Smooth muscle cell (in vitro differentiated cells): Measurements from ENCODE around the gene FYB2. TPM values are rescaled to one million over a fixed set of nuclear protein-coding genes. Genes with fewer than 3 reads are reported as not detected.

Experiments used
- DNase-seq: peaks from one replicate; lab custom pipeline; 2025; ENCODE audit not compliant: unreplicated experiment; lab: John Stamatoyannopoulos, UW
- H2AFZ ChIP-seq: fragments of 200-600 bp; sonication (generic); 2 replicates; pipeline ENCODE4 v1.6.0; 2016; ENCODE audit warnings: antibody characterized with exemption, low read depth, mild to moderate bottlenecking
- H3F3A ChIP-seq: fragments of 200-600 bp; sonication (generic); 2 replicates; pipeline ENCODE4 v1.6.0; 2017; ENCODE audit warnings: antibody characterized with exemption, low read depth
- H3K27ac ChIP-seq: fragments of 200-600 bp; sonication (generic); 2 replicates; pipeline ENCODE4 v1.5.1; 2016; ENCODE audit warnings: low read depth, mild to moderate bottlenecking
- H3K27me3 ChIP-seq: fragments of 200-600 bp; sonication (generic); 2 replicates; pipeline ENCODE4 v1.6.1; 2016; ENCODE audit warnings: low read depth, mild to moderate bottlenecking
- H3K36me3 ChIP-seq: fragments of 200-600 bp; sonication (generic); 2 replicates; pipeline ENCODE4 v1.5.1; 2016; ENCODE audit warnings: low read depth
- H3K4me1 ChIP-seq: fragments of 200-600 bp; sonication (generic); 2 replicates; pipeline ENCODE4 v1.5.1; 2016; ENCODE audit warnings: low read depth
- H3K4me2 ChIP-seq: fragments of 200-600 bp; sonication (generic); 2 replicates; pipeline ENCODE4 v1.6.0; 2016; ENCODE audit warnings: mild to moderate bottlenecking
- H3K4me3 ChIP-seq: fragments of 200-600 bp; sonication (generic); 2 replicates; pipeline ENCODE4 v1.5.1; 2016; ENCODE audit warnings: mild to moderate bottlenecking
- H3K79me2 ChIP-seq: fragments of 200-600 bp; sonication (generic); 2 replicates; pipeline ENCODE4 v1.6.0; 2016; ENCODE audit warnings: low read depth, mild to moderate bottlenecking
- H3K9ac ChIP-seq: fragments of 200-600 bp; sonication (generic); 2 replicates; pipeline ENCODE4 v1.6.0; 2016; ENCODE audit warnings: low read depth
- H3K9me3 ChIP-seq: fragments of 200-600 bp; sonication (generic); replicated peaks from 2 replicates; pipeline ENCODE4 v1.5.1; 2016; ENCODE audit warnings: low read depth
- H4K20me1 ChIP-seq: fragments of 200-600 bp; sonication (generic); 2 replicates; pipeline ENCODE4 v1.6.0; 2016; ENCODE audit warnings: low read depth
- WGBS: methylation state at CpG from one replicate; pipeline ENCODE4 v1.1.7; 2016; ENCODE audit warnings: low lambda C conversion rate; 5-methylcytosine and 5-hydroxymethylcytosine counted together
- polyA plus RNA-seq: library from polyadenylated mRNA; unstranded; fragments of >200 nt; fragmentation: Nextera tagmentation; extraction: Ambion mirVana; gene quantifications from 2 replicates; pipeline ENCODE4 v1.2.1, GENCODE V29; 2016
- total RNA-seq: library from RNA; depleted of rRNA; stranded (reverse); fragments of >200 nt; gene quantifications from 2 replicates; pipeline ENCODE4 v1.2.3, GENCODE V29; 2014
- TF ChIP-seq, protein P1 (sequence below): fragments of 200-600 bp; sonication (generic); IDR thresholded peaks from 2 replicates; pipeline ENCODE4 v1.5.1; 2017; ENCODE audit warnings: borderline replicate concordance, mild to moderate bottlenecking, antibody characterized with exemption; ENCODE audit not compliant: insufficient read depth, poor library complexity, severe bottlenecking

Gene FYB2
- total and polyA plus RNA-seq, 2 experiments from 2014 or later = 0.65 to 3.6 TPM

DNA sequence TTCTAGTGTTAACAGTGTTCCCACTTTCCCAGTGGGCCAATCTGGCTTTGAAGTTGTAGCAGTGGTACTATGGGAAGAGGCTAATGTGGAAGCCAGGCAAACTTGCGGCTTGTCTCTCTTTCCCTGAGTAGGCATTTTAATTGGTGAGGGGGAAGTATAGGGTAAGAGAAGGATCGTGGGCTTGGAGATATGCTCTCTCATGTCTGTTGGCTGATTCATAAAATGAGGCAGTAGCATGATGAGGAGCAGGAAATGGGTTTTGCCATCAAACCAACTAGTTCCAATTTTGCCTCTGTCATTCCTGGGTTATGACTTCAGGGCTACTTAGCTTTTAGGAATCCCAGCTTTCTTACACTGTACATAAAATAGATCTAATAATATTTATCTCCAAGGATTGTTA is 47.5 kb upstream of the FYB2 start:
- Histone ChIP-seq H3K4me1 (peaks cover 7% of the 10 kb centered on the region), H2AFZ (no peak overlapping the region), H3K4me3 (no peak overlapping the region), H3F3A (no peaks in the 10 kb centered on the region), H3K36me3 (no peaks in the 10 kb centered on the region), H3K79me2 (no peaks in the 10 kb centered on the region), H3K4me2 (peak overlapping the region; percentile 22), H4K20me1 (no peaks in the 10 kb centered on the region), H3K9me3 (no peaks in the 10 kb centered on the region), H3K27me3 (no peaks in the 10 kb centered on the region), H3K9ac (no peak overlapping the region), H3K27ac (peak overlapping the region; percentile 82)
- TF ChIP-seq, protein P1, sequence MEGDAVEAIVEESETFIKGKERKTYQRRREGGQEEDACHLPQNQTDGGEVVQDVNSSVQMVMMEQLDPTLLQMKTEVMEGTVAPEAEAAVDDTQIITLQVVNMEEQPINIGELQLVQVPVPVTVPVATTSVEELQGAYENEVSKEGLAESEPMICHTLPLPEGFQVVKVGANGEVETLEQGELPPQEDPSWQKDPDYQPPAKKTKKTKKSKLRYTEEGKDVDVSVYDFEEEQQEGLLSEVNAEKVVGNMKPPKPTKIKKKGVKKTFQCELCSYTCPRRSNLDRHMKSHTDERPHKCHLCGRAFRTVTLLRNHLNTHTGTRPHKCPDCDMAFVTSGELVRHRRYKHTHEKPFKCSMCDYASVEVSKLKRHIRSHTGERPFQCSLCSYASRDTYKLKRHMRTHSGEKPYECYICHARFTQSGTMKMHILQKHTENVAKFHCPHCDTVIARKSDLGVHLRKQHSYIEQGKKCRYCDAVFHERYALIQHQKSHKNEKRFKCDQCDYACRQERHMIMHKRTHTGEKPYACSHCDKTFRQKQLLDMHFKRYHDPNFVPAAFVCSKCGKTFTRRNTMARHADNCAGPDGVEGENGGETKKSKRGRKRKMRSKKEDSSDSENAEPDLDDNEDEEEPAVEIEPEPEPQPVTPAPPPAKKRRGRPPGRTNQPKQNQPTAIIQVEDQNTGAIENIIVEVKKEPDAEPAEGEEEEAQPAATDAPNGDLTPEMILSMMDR = no peak
- no peak for DNase-seq
- 23% methylated on average over 2 of the region's 2 CpGs for WGBS

DNA sequence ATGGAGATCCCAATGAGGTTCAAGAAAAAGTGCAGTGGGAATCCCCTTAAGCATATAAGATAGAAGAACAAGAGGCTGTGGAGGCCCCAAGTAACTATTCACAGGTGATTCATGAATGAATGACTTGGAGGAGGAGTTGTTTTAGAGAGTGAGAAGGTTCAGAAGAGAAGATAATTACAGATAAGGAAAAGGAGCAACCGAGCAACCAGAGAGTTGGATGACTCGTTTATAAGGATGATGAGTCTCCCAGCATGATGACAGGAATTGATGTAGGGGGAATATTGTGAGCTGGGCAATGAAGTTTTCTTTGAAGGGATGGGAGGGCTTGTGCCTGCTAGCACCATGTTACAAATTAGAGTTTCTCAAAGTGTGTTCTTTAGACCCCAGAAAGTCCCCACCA is 45.2 kb upstream of the FYB2 start:
- TF ChIP-seq, protein P1 = no peak
- Histone ChIP-seq H3F3A (no peaks in the 10 kb centered on the region), H4K20me1 (no peaks in the 10 kb centered on the region), H3K4me2 (no peak overlapping the region), H3K9ac (no peak overlapping the region), H3K27me3 (no peaks in the 10 kb centered on the region), H3K27ac (no peak overlapping the region), H3K36me3 (no peaks in the 10 kb centered on the region), H3K9me3 (no peaks in the 10 kb centered on the region), H3K4me1 (peaks cover 7% of the 10 kb centered on the region), H2AFZ (no peak overlapping the region), H3K4me3 (no peak overlapping the region), H3K79me2 (no peaks in the 10 kb centered on the region)
- WGBS = 44% methylated on average over 2 of the region's 2 CpGs
- DNase-seq = no peak

- Histone ChIP-seq H3K27ac (no peak overlapping the region), H4K20me1 (no peaks in the 10 kb centered on the region), H3K9me3 (no peaks in the 10 kb centered on the region), H3K4me3 (no peak overlapping the region), H3F3A (no peaks in the 10 kb centered on the region), H3K79me2 (no peaks in the 10 kb centered on the region), H2AFZ (no peak overlapping the region), H3K9ac (no peak overlapping the region), H3K4me2 (no peak overlapping the region), H3K4me1 (peaks cover 7% of the 10 kb centered on the region), H3K27me3 (no peaks in the 10 kb centered on the region), H3K36me3 (no peaks in the 10 kb centered on the region)
- TF ChIP-seq, protein P1 = no peak
- WGBS = 87% methylated on average over 3 of the region's 3 CpGs
- no peak for DNase-seq
Observed at GRCh38 chr1:56863265-56863992, 44.2 kb upstream of the FYB2 start.

- Histone ChIP-seq H3K4me3 (no peak overlapping the region), H3K4me1 (no peaks in the 10 kb centered on the region), H2AFZ (no peak overlapping the region), H3K9me3 (no peaks in the 10 kb centered on the region), H3K27ac (no peak overlapping the region), H3K27me3 (no peaks in the 10 kb centered on the region), H3K79me2 (no peaks in the 10 kb centered on the region), H3F3A (no peaks in the 10 kb centered on the region), H3K4me2 (no peak overlapping the region), H3K9ac (no peak overlapping the region), H4K20me1 (no peaks in the 10 kb centered on the region), H3K36me3 (no peaks in the 10 kb centered on the region)
- TF ChIP-seq, protein P1 = no peak
- DNase-seq = no peak
Observed at GRCh38 chr1:56859287-56859686, 40.1 kb upstream of the FYB2 start.
